GM19023 (cell line): Measurements from ENCODE around the gene LTB4R.
"Not testable (repeated sequence)": the region's sequence is repeated elsewhere in the genome, so short reads cannot be mapped to it uniquely, and the experiment has no call there.

Experiments
- ATAC-seq: cut with Tn5 transposase; IDR thresholded peaks from one replicate; pipeline ENCODE4 v1.9.1; 2021; ENCODE audit warnings: mild to moderate bottlenecking, moderate library complexity; ENCODE audit not compliant: unreplicated experiment

Gene LTB4R

GRCh38 chr14:24317141-24317928 lies 6.0 kb downstream of the LTB4R start:
- ATAC-seq: no peak

GRCh38 chr14:24321212-24321975 lies 10.1 kb downstream of the LTB4R start:
- ATAC-seq: no peak

- no peak for ATAC-seq
Observed at GRCh38 chr14:24322672-24323071, 11.4 kb downstream of the LTB4R start.

GRCh38 chr14:24323341-24323740 lies 12.0 kb downstream of the LTB4R start:
- ATAC-seq: no peak

- ATAC-seq: no peak
Observed at GRCh38 chr14:24324024-24324423, 12.7 kb downstream of the LTB4R start.

- ATAC-seq: no peak
Observed at GRCh38 chr14:24325041-24325530, 13.8 kb downstream of the LTB4R start.

GRCh38 chr14:24325963-24326362 lies 14.7 kb downstream of the LTB4R start:
- ATAC-seq: no peak

- ATAC-seq: no peak
Observed at GRCh38 chr14:24327303-24327702, 16.0 kb downstream of the LTB4R start.

GRCh38 chr14:24327914-24328313 lies 16.6 kb downstream of the LTB4R start:
- not testable (repeated sequence) for ATAC-seq

- no peak for ATAC-seq
Observed at GRCh38 chr14:24329073-24329663, 17.9 kb downstream of the LTB4R start.

- ATAC-seq: no peak
Observed at GRCh38 chr14:24329736-24330135, 18.4 kb downstream of the LTB4R start.

- ATAC-seq: no peak
Observed at GRCh38 chr14:24330973-24331674, 19.8 kb downstream of the LTB4R start.

GRCh38 chr14:24331731-24332267 lies 20.5 kb downstream of the LTB4R start:
- no peak for ATAC-seq

GRCh38 chr14:24332268-24332993 lies 21.1 kb downstream of the LTB4R start:
- ATAC-seq: peak; percentile 73

GRCh38 chr14:24334431-24335291 lies 23.4 kb downstream of the LTB4R start, which contains the start of gene ADCY4:
ADCY4 (minus strand) TSS chr14:24335071; CDS start chr14:24334652, 419 bp downstream.
- ATAC-seq: no peak

- ATAC-seq: no peak
Observed at GRCh38 chr14:24335461-24336171, 24.3 kb downstream of the LTB4R start.

GRCh38 chr14:24337144-24337823 lies 26.0 kb downstream of the LTB4R start:
- no peak for ATAC-seq

GRCh38 chr14:24337824-24338175 lies 26.5 kb downstream of the LTB4R start:
- ATAC-seq: no peak
